ENCODE measurements around the gene ZDHHC16. TPM values are rescaled to one million over a fixed set of nuclear protein-coding genes. Genes with fewer than 3 reads are reported as not detected.

Gene ZDHHC16
- total RNA-seq, 1 donor from 2014 or later, result 41.4 TPM

GRCh38 chr10:97454330-97455036, 8.5 kb downstream of the ZDHHC16 start:
- no peak for TF ChIP-seq CTCF (IDR thresholded peaks at IDR 0.05; ENCODE audit: unreplicated experiment)
- Mint-ChIP-seq H3K9me3 (no peaks in the 10 kb centered on the region), H3K36me3 (peaks cover 31% of the 10 kb centered on the region), H3K27ac (peak overlapping the region; percentile 66), H3K4me3 (no peak overlapping the region), H3K4me1 (peaks cover 3% of the 10 kb centered on the region), H3K27me3 (ENCODE audit: low read depth) (no peaks in the 10 kb centered on the region)
- no peak for DNase-seq (ENCODE audit: low spot score in 2 of 2, unreplicated experiment in 2 of 2)

DNA sequence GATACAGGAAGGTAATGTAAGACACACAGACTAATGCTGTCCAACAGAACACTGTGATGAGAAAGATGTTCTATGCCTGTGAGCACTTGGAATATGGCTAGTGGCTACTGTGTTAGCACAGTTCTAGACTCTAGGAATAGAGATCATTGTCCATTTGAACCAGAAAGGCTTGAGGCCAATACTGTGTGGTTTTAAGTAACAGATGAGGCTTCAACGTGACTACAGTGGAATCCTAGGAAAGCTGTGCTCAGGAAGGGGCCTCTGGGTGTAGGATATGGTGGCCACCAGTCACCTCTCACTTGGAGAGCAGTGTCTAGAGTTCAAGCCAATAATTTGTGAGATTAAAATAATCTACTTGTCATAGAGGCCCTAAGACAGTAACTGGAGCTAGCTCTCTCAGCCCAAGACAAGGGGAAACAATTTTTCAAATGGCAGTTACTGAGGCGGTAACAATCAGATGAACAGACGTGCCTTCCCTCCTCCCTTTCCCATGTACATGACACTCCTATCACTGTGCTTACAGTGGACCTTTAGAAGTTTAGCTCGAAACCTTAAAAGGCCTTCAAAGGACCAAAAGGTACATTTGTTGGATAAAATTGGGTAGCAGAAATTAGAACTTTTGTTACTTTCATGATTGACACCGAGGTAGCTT, 10.2 kb downstream of the ZDHHC16 start:
- Mint-ChIP-seq H3K27ac (no peak overlapping the region), H3K4me1 (peaks cover 3% of the 10 kb centered on the region), H3K9me3 (no peaks in the 10 kb centered on the region), H3K4me3 (no peak overlapping the region), H3K27me3 (ENCODE audit: low read depth) (no peaks in the 10 kb centered on the region), H3K36me3 (peaks cover 41% of the 10 kb centered on the region)
- no peak for TF ChIP-seq CTCF (IDR thresholded peaks at IDR 0.05; ENCODE audit: unreplicated experiment)
- no peak for DNase-seq (ENCODE audit: low spot score in 2 of 2, unreplicated experiment in 2 of 2)

DNA sequence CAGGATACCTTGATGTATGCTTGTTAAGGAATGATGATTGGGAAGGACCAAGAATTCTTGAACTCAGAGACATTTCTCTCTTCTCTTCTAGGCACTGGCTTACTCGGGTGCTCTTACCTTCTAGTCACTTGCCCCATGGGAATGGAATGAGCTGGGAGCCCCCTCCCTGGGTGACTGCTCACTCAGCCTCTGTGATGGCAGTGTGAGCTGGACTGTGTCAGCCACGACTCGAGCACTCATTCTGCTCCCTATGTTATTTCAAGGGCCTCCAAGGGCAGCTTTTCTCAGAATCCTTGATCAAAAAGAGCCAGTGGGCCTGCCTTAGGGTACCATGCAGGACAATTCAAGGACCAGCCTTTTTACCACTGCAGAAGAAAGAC, 10.7 kb downstream of the ZDHHC16 start:
- DNase-seq (ENCODE audit: low spot score in 2 of 2, unreplicated experiment in 2 of 2), result no peak
- Mint-ChIP-seq H3K9me3 (no peaks in the 10 kb centered on the region), H3K27ac (no peak overlapping the region), H3K36me3 (peaks cover 41% of the 10 kb centered on the region), H3K4me3 (no peak overlapping the region), H3K4me1 (peaks cover 3% of the 10 kb centered on the region), H3K27me3 (ENCODE audit: low read depth) (no peaks in the 10 kb centered on the region)
- TF ChIP-seq CTCF (IDR thresholded peaks at IDR 0.05; ENCODE audit: unreplicated experiment), result no peak

- H3K27ac Mint-ChIP-seq, result no peak overlapping the region
- peaks cover 47% of the 10 kb centered on the region for H3K36me3 Mint-ChIP-seq
- TF ChIP-seq CTCF (IDR thresholded peaks at IDR 0.05; ENCODE audit: unreplicated experiment), result no peak
- DNase-seq (ENCODE audit: low spot score in 2 of 2, unreplicated experiment in 2 of 2), result no peak
- H3K9me3 Mint-ChIP-seq, result no peaks in the 10 kb centered on the region
- no peak overlapping the region for H3K4me3 Mint-ChIP-seq
- peaks cover 3% of the 10 kb centered on the region for H3K4me1 Mint-ChIP-seq
- no peaks in the 10 kb centered on the region for H3K27me3 Mint-ChIP-seq (ENCODE audit: low read depth)
Measured at GRCh38 chr10:97459111-97459510, 13.1 kb downstream of the ZDHHC16 start.

- no peaks in the 10 kb centered on the region for H3K27me3 Mint-ChIP-seq (ENCODE audit: low read depth)
- no peak overlapping the region for H3K4me3 Mint-ChIP-seq
- no peak for DNase-seq (ENCODE audit: low spot score in 2 of 2, unreplicated experiment in 2 of 2)
- H3K36me3 Mint-ChIP-seq, result peaks cover 42% of the 10 kb centered on the region
- no peaks in the 10 kb centered on the region for H3K9me3 Mint-ChIP-seq
- no peak for TF ChIP-seq CTCF (IDR thresholded peaks at IDR 0.05; ENCODE audit: unreplicated experiment)
- no peaks in the 10 kb centered on the region for H3K4me1 Mint-ChIP-seq
- H3K27ac Mint-ChIP-seq, result no peak overlapping the region
Measured at GRCh38 chr10:97459933-97460332, 14.0 kb downstream of the ZDHHC16 start.
